GM19452 (cell line): ENCODE measurements around the gene TDRD3.
"Not testable (repeated sequence)": the region's sequence is repeated elsewhere in the genome, so short reads cannot be mapped to it uniquely, and the experiment has no call there.

ENCODE experiments used
- ATAC-seq: cut with Tn5 transposase; IDR thresholded peaks from one replicate; pipeline ENCODE4 v1.9.1; 2021; ENCODE audit not compliant: unreplicated experiment

Gene TDRD3

GRCh38 chr13:60396783-60397703, at the start of gene TDRD3:
Gene TDRD3 (plus strand): TSS chr13:60397220. CDS start chr13:60397365, 145 bp downstream.
- peak; percentile 61 for ATAC-seq

- ATAC-seq = no peak
These were observed 49.3 kb upstream of the TDRD3 start for GRCh38 chr13:60347690-60348089.

- no peak for ATAC-seq
These were observed 48.9 kb upstream of the TDRD3 start for GRCh38 chr13:60348097-60348496.

GRCh38 chr13:60351326-60351725, 45.7 kb upstream of the TDRD3 start:
- ATAC-seq = no peak

GRCh38 chr13:60351855-60352615, 45.0 kb upstream of the TDRD3 start:
- no peak for ATAC-seq

GRCh38 chr13:60352644-60353043, 44.4 kb upstream of the TDRD3 start:
- no peak for ATAC-seq

GRCh38 chr13:60355056-60355455, 42.0 kb upstream of the TDRD3 start:
- ATAC-seq = no peak

GRCh38 chr13:60356970-60357369, 40.0 kb upstream of the TDRD3 start:
- no peak for ATAC-seq

GRCh38 chr13:60358453-60358852, 38.6 kb upstream of the TDRD3 start:
- no peak for ATAC-seq

GRCh38 chr13:60363288-60363687, 33.7 kb upstream of the TDRD3 start:
- ATAC-seq = no peak

GRCh38 chr13:60369242-60369641, 27.8 kb upstream of the TDRD3 start:
- no peak for ATAC-seq

- no peak for ATAC-seq
These were observed 26.7 kb upstream of the TDRD3 start for GRCh38 chr13:60370343-60370742.

GRCh38 chr13:60372141-60372540, 24.9 kb upstream of the TDRD3 start:
- ATAC-seq = no peak

- ATAC-seq = not testable (repeated sequence)
These were observed 17.7 kb upstream of the TDRD3 start for GRCh38 chr13:60379282-60379681.

GRCh38 chr13:60379837-60380565, 17.0 kb upstream of the TDRD3 start:
- ATAC-seq = no peak

GRCh38 chr13:60384911-60385310, 12.1 kb upstream of the TDRD3 start:
- ATAC-seq = no peak

- ATAC-seq = no peak
These were observed 10.8 kb upstream of the TDRD3 start for GRCh38 chr13:60386250-60386649.

GRCh38 chr13:60392131-60392530, 4.9 kb upstream of the TDRD3 start:
- ATAC-seq = no peak

GRCh38 chr13:60395971-60396782, 843 bp upstream of the TDRD3 start:
- peak; percentile 71 for ATAC-seq

GRCh38 chr13:60397704-60398378, 821 bp downstream of the TDRD3 start:
- ATAC-seq = peak; percentile 32
